Tibial artery (tissue), 4 donors: Measurements from ENCODE around the gene ZBTB16.
A peak's percentile ranks its signal among the peaks of the same experiment; 100 is the strongest.

Experiments
- DNase-seq, 2 donors: peaks; one replicate each; pipeline ENCODE4 v3.0.0-alpha.2; 2019
- H3K27ac ChIP-seq, 2 donors: fragments of 200-600 bp; sonication (generic) in 1 of 2; 1 replicate in 1 of 2; 2 replicates in 1 of 2; pipeline ENCODE4 v1.5.1; 2018 to 2019; ENCODE audit warnings: mild to moderate bottlenecking in 1 of 2
- H3K27me3 ChIP-seq, 2 donors: fragments of 200-600 bp; sonication (generic) in 1 of 2; one replicate each; pipeline versions ENCODE4 v1.5.1 to v1.6.0; 2016 to 2019
- H3K36me3 ChIP-seq, 3 donors: fragments of 200-600 bp; sonication (generic) in 2 of 3; one replicate each; pipeline ENCODE4 v1.5.1; 2016 to 2019; ENCODE audit warnings: mild to moderate bottlenecking in 2 of 3
- H3K4me1 ChIP-seq, 4 donors: fragments of 200-600 bp; sonication (generic) in 2 of 4; 1 replicate in 3 of 4; 2 replicates in 1 of 4; pipeline ENCODE4 v1.5.1; 2016 to 2019
- H3K4me3 ChIP-seq, 2 donors: fragments of 200-600 bp; sonication (generic) in 1 of 2; 1 replicate in 1 of 2; 2 replicates in 1 of 2; pipeline ENCODE4 v1.5.1; 2018 to 2019; ENCODE audit warnings: mild to moderate bottlenecking in 2 of 2
- H3K9me3 ChIP-seq, 3 donors: fragments of 200-600 bp; sonication (generic) in 1 of 3; one replicate each; pipeline ENCODE4 v1.5.1; 2016 to 2019
- intact Hi-C: fragments of 100-400 bp; cut with DNase I; formaldehyde crosslinking; loops from one replicate; pipeline ENCODE4 v1.15.0; 2023; ENCODE audit warnings: low total_unique reads
- TF ChIP-seq, protein P1 (sequence below), 2 experiments: fragments of 200-600 bp in 1 of 2; fragments of 450-650 bp in 1 of 2; IDR thresholded peaks; one replicate each; pipeline ENCODE4 v1.5.1; 2017 to 2019; ENCODE audit warnings: antibody characterized with exemption in 2 of 2, mild to moderate bottlenecking in 1 of 2, moderate library complexity in 1 of 2

The ZBTB16 gene

DNA sequence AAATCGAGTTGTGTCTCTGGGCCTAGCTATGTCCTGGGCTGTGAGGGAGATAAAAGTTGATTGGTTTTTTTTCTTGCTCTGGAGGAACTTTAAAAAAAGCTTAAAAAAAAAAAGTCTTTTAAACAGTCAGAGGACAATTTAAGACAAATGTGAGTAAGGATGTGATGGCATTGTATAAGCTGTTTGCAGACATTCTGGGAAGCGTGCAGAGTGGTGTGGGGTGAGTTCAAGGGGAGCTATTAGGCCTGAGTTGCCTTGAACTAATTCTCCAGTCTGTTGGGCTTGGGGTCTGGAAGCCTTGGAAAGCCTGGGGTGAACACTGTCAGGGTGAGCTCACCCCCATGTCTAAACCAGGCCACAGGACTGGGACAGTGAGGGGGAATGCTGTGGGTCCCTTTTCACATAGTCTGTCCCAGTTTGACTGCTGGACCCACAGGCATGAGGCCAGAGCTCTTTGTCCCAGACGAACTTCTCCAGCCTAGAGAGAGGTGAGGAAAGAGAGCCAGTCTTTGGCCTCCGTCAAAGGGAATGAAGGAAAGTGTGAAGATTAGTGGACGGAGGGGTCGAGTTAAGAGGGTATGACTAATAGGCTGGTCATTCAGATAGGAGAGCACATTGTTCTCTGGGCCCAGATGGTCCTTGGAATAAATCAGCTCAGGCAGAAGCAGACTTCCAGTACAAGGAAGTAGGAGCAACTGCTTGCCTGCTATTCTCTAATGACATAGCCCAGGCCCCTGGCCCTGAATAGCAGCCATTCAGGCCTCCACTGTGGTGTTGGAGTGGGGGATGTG is 160.2 kb downstream of the ZBTB16 start:
- no peaks in the 10 kb centered on the region for H3K27me3 ChIP-seq
- peak overlapping the region; percentile 9 to 28 for H3K27ac ChIP-seq
- H3K4me1 ChIP-seq = peaks cover 0 to 95% (median 64%) of the 10 kb centered on the region in 4 donors
- no peak for DNase-seq
- no peak overlapping the region for H3K4me3 ChIP-seq
- H3K9me3 ChIP-seq = no peaks in the 10 kb centered on the region
- TF ChIP-seq, protein P1, sequence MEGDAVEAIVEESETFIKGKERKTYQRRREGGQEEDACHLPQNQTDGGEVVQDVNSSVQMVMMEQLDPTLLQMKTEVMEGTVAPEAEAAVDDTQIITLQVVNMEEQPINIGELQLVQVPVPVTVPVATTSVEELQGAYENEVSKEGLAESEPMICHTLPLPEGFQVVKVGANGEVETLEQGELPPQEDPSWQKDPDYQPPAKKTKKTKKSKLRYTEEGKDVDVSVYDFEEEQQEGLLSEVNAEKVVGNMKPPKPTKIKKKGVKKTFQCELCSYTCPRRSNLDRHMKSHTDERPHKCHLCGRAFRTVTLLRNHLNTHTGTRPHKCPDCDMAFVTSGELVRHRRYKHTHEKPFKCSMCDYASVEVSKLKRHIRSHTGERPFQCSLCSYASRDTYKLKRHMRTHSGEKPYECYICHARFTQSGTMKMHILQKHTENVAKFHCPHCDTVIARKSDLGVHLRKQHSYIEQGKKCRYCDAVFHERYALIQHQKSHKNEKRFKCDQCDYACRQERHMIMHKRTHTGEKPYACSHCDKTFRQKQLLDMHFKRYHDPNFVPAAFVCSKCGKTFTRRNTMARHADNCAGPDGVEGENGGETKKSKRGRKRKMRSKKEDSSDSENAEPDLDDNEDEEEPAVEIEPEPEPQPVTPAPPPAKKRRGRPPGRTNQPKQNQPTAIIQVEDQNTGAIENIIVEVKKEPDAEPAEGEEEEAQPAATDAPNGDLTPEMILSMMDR (IDR thresholded peaks at IDR 0.05) = no peak
- H3K36me3 ChIP-seq = peaks cover 46 to 81% (median 67%) of the 10 kb centered on the region in 3 donors
- intact Hi-C loops = no loop called here

DNA sequence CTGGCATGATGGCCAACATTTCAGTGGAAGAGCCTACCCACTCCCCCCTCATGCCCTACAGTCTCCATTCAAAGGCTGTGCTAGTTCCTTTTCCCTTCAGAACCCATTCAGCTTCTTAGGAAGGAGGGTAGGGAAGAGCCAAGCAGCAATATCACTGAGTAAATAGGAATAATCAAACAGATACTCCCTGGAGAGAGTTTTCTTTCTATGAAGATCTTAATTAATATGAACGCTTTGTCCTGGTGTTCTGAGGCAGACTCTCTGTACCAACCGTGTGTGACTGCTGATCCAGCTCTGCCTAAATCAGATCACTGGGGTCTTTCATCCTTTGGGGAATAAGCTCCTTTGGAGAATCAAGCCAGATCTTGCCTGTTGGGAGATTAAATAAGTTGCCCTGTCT is 161.5 kb downstream of the ZBTB16 start:
- H3K4me3 ChIP-seq = no peak overlapping the region
- TF ChIP-seq, protein P1 (IDR thresholded peaks at IDR 0.05) = no peak
- intact Hi-C loops = no loop called here
- peaks cover 0 to 95% (median 58%) of the 10 kb centered on the region in 4 donors for H3K4me1 ChIP-seq
- no peak overlapping the region for H3K27ac ChIP-seq
- H3K36me3 ChIP-seq = peaks cover 33 to 83% (median 74%) of the 10 kb centered on the region in 3 donors
- DNase-seq = no peak
- no peaks in the 10 kb centered on the region for H3K9me3 ChIP-seq
- H3K27me3 ChIP-seq = no peaks in the 10 kb centered on the region

DNA sequence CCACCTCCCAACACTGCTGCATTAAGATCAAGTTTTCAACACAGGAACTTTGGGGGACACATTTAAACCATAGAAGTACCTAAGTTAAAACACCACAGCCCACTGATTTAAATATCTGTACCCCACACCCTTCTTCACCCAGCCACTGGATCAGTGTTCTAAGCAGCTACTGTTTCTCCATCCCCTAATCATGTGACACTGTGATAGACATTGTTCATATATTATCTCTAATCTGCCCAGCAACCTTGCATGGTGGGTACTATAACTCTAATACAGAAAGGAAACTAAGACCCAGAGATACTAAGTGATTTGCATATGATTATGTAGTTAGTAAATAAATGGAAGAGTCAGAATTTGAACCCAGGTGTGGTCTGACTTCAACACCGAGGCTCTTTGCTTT is 166.2 kb downstream of the ZBTB16 start:
- TF ChIP-seq, protein P1 (IDR thresholded peaks at IDR 0.05) = no peak
- intact Hi-C loops = no loop called here
- H3K27me3 ChIP-seq = no peaks in the 10 kb centered on the region
- no peak overlapping the region for H3K27ac ChIP-seq
- H3K4me1 ChIP-seq = peaks cover 0 to 95% (median 42%) of the 10 kb centered on the region in 4 donors
- H3K9me3 ChIP-seq = no peaks in the 10 kb centered on the region
- DNase-seq = no peak
- H3K36me3 ChIP-seq = peaks cover 32 to 83% (median 76%) of the 10 kb centered on the region in 3 donors
- H3K4me3 ChIP-seq = no peak overlapping the region

DNA sequence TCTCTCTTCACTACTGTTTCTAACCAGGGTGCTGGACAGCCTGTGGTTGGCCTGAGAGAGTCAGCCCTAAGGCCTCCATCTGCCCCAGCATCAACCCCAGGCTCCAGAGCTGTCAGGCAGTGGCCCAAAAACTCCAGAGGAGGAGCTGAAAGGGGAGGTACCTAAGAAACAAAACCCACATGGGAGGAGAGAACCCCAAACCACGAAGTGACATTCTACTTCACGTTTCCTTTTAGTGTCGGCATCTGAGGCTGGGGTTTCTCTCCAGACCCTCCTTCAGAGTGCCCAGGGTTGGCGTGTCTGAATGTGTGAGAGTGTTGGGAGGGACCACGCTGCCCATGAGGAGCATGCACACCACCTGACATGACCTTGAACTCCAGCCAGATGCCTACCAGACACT is 166.8 kb downstream of the ZBTB16 start:
- TF ChIP-seq, protein P1 (IDR thresholded peaks at IDR 0.05) = no peak
- H3K27ac ChIP-seq = no peak overlapping the region
- intact Hi-C loops = no loop called here
- peaks cover 0 to 95% (median 43%) of the 10 kb centered on the region in 4 donors for H3K4me1 ChIP-seq
- DNase-seq = no peak
- no peaks in the 10 kb centered on the region for H3K27me3 ChIP-seq
- peaks cover 31 to 78% (median 69%) of the 10 kb centered on the region in 3 donors for H3K36me3 ChIP-seq
- H3K4me3 ChIP-seq = no peak overlapping the region
- H3K9me3 ChIP-seq = no peaks in the 10 kb centered on the region

DNA sequence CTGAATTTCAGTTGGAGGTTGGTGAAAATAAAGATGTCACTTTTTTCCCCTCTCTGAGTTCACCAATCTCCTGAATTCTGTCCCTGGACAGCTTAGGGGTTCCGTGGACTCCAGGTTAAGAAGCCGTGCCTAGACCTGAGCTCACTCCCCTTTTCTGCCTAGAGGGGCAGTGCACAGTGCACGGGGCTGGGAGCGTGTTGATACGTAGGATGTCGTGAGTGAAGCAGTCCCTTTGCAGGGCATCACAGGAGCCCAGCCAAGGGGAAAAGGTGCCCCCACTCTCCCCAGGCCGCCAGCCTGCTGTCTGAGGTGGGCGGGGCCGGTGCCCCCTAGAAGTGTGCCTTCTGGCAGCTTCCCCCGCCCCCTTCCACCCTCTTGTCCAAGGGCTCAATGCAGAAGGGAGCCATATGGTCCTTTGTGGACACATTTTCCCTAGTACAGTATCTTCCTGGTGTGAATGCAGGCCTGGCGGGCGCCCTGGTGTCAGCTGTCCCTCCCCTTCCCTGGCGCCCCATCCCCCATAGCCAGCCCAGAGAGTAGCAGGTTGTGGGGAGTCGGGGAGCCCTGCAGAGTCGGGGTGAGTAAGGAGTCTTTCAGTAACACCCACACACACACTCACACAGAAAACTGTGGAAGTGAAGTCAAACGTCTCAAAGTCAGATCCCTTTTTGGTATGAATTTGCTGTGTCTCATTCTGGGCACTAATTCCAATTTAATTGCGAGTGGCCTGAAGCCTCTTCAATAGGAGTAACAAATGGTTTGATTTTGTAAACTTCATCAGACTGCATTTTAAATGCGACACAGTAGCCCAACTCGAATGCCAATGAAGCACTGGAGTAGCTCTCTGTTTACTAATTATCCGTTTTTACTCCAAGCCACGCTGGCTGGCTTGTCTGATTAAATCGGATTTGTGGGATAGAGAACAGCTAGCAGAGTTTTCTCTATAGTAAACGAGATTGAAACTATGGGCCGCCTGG is 169.2 kb downstream of the ZBTB16 start:
- TF ChIP-seq, protein P1 (IDR thresholded peaks at IDR 0.05) = no peak
- intact Hi-C loops = no loop called here
- H3K27ac ChIP-seq = no peak overlapping the region
- no peak overlapping the region for H3K4me3 ChIP-seq
- peaks cover 23 to 67% (median 66%) of the 10 kb centered on the region in 3 donors for H3K36me3 ChIP-seq
- H3K9me3 ChIP-seq = no peaks in the 10 kb centered on the region
- H3K27me3 ChIP-seq = no peaks in the 10 kb centered on the region
- no peak for DNase-seq
- peaks cover 0 to 100% (median 57%) of the 10 kb centered on the region in 4 donors for H3K4me1 ChIP-seq
